K562 (cell line): ENCODE measurements around the gene GTF3C6. TPM values are rescaled to one million over a fixed set of nuclear protein-coding genes. Genes with fewer than 3 reads are reported as not detected.

Source experiments
- COPS2 ChIP-seq: fragments of 450-650 bp; conservative IDR thresholded peaks from 2 replicates; pipeline ENCODE4 v1.6.1; 2016; ENCODE audit warnings: mild to moderate bottlenecking, moderate library complexity
- GTF3C2 ChIP-seq: IDR thresholded peaks from 3 replicates; pipeline ENCODE4 v1.6.1; 2011; ENCODE audit warnings: borderline replicate concordance, mild to moderate bottlenecking, moderate library complexity; ENCODE audit not compliant: insufficient read length; ENCODE audit errors: extremely low read depth
- HNRNPK ChIP-seq: fragments of 200-400 bp; formaldehyde crosslinking; IDR thresholded peaks from one replicate; pipeline ENCODE4 v1.6.1; 2018; ENCODE audit warnings: mild to moderate bottlenecking, low read depth, low read length; ENCODE audit not compliant: poor library complexity, severe bottlenecking
- IRF9 ChIP-seq: fragments of 450-650 bp; IDR thresholded peaks from 2 replicates; pipeline ENCODE4 v1.6.1; 2016; ENCODE audit warnings: missing biosample characterization, missing genetic modification characterization
- MAFF ChIP-seq: IDR thresholded peaks from 2 replicates; pipeline ENCODE4 v1.6.1; 2012; ENCODE audit warnings: low read length, improper control_type of control experiment
- MYC ChIP-seq, 2 experiments: fragments of 250-450 bp in 1 of 2; sonication (Bioruptor Pico) in 1 of 2; IDR thresholded peaks; 2 replicates each; pipeline versions ENCODE4 v1.5.1 to v1.6.1; 2012 to 2021; ENCODE audit warnings: low read depth in 2 of 2, borderline replicate concordance in 1 of 2, improper control_type of control experiment in 1 of 2, low read length in 1 of 2, mild to moderate bottlenecking in 1 of 2, moderate library complexity in 1 of 2
- TBL1XR1 ChIP-seq, 2 experiments: IDR thresholded peaks; 2 replicates each; pipeline ENCODE4 v1.6.1; 2012; ENCODE audit warnings: improper control_type of control experiment in 2 of 2, low read length in 2 of 2, mild to moderate bottlenecking in 1 of 2
- TCF7 ChIP-seq: sonication (generic); IDR thresholded peaks from 2 replicates; pipeline ENCODE4 v1.6.1; 2016; ENCODE audit warnings: antibody characterized with exemption, borderline replicate concordance
- ZNF224 ChIP-seq: sonication (generic); formaldehyde crosslinking; IDR thresholded peaks from 2 replicates; pipeline ENCODE4 v1.8.0; 2022; ENCODE audit warnings: mild to moderate bottlenecking, missing genetic modification reagents
- polyA plus RNA-seq, 8 experiments: library from polyadenylated mRNA; depleted of rRNA in 4 of 8; stranded (reverse) in 5 of 8; unstranded in 3 of 8; fragments of >200 nt; fragmentation: Nextera tagmentation in 2 of 8; fragmentation: Illumina TruSeq in 1 of 8; extraction: Ambion mirVana in 2 of 8; extraction: Trizol in 1 of 8; gene quantifications; 2 replicates each; pipeline versions ENCODE4 v1.2.1 to v1.2.3, GENCODE V29; 2011 to 2014; ENCODE audit warnings: inconsistent platforms in 1 of 8, missing spikeins in 1 of 8
- total RNA-seq, 7 experiments: library from RNA; depleted of rRNA in 6 of 7; stranded (reverse); fragments of >200 nt in 6 of 7; fragmentation: Illumina TruSeq in 2 of 7; extraction: Trizol in 2 of 7; gene quantifications; 2 replicates each; pipeline versions ENCODE4 v1.2.1 to v1.2.3, GENCODE V29; 2011 to 2021; ENCODE audit warnings: low replicate concordance in 1 of 7

GTF3C6 gene
- total and polyA plus RNA-seq, 9 of the 15 experiments (the other 6 are each of a cell fraction or from before 2014, with no cell fraction given) = 37.6 to 140 (median 111) TPM

- TF ChIP-seq GTF3C2 = no peak
- no peak for TF ChIP-seq MYC (IDR thresholded peaks at IDR 0.05; ENCODE audit: low read depth, low read length)
- no peak for TF ChIP-seq MYC (CRISPR knock-in tag; IDR thresholded peaks at IDR 0.05; ENCODE audit: borderline replicate concordance, low read depth)
- TF ChIP-seq TBL1XR1 (IDR thresholded peaks at IDR 0.05; ENCODE audit: low read length in 2 of 2) = no peak
- no peak for TF ChIP-seq COPS2
- TF ChIP-seq ZNF224 (CRISPR knock-in tag) = no peak
- no peak for TF ChIP-seq HNRNPK
- no peak for TF ChIP-seq IRF9 (tag)
- TF ChIP-seq MAFF = no peak
- no peak for TF ChIP-seq TCF7
These were observed 1.5 kb downstream of the GTF3C6 start (continued) for GRCh38 chr6:110960014-110960390.
